ENCODE data around the gene ZNF2.
A peak's percentile ranks its signal among the peaks of the same experiment; 100 is the strongest.

Gene ZNF2

DNA sequence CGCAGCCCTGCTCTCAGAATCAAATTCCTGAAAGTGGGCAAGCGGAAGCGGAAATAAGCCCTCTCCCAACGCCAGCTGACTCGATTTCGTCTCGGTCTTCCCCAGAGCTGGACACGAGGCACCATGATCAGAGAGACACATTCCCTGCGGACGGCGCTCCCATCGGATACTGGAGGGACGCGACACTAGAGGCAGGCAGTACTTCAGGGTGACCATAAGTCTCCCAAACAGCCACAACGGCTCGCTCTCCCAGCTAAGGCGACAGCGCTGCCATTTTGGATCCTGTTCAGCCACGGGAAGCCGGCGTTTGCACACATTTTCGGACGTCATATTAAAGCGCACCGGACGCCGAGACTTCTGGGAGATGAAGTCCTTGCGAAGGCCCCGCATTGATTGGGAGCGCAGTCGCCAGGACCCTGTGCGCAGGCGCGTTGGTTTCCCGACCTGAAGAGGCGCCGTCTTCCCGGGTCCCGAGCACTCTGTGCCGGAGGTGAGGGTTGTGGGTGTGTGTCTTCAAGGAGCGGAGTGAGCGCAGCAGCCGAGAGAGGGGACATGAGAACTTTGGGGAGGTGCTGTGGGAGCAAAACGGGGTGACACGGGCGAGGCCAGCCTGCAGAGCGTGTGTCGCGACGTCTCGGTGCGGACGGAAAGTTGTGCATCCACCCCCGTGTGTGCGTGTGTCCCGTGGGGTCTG, at the start of gene ZNF2:
ZNF2 (plus strand) TSS at position 439 of the 694 bp plus-strand sequence. CDS start 10,418 bp downstream, outside the sequence.
- peak; percentile 95 for DNase-seq

DNA sequence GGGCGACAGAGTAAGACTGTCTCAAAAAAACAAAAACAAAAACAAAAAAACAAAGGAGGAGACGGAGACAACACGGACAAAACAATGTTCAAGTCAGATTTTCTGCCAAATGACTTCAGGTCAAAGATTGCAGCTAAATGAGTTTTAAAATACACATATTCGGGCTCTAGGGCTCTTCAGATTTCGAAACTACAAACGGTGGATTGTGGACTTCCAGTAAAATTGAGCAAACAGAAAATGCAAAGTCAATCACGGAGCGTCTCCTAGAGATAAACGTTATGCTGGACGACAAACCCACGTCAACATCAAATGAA, 44.6 kb upstream of the ZNF2 start:
- DNase-seq = no peak

DNA sequence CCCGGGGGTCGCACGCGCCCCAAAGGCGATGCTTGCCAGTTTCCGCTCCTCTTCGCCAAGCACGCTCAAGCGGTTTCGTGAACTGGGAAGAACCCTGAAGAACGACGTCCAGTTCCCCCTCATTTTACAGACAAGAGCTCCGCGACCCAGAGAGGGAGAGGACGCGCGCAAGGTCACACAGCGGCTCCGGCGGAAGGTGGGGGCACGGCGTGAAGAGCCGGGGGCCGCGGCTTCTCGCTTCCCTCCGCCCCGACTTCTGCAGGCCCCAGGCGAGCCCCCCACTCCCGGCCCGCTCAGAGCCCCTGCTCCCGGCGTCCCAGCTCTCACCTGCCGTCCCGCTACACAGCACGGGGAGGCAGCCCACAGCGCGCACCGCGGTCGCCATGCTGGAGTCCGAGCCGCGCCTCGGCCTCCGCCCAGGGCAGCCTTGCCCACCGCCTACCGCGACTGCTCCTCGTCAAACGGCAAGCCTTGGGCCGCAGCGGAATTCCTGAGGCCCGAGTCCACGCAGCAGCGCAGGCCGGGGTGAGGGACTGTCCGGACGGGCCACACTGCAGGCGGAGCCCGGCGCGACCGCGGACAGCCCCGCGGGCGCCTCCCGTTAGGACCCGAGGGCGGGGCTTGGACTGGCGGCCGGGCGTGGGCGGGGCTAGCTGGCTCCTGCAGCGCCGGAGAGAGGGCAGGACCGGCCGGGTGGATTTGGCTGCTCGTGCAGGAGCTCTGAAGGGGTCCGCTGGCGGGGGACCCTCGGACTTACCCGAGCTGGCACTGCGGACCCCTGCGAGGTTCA, 44.0 kb upstream of the ZNF2 start, which contains the start of gene MRPS5:
MRPS5 (minus strand) TSS at position 402 of the 790 bp plus-strand sequence; CDS start at position 385, 17 bp downstream.
- peak; percentile 93 for DNase-seq

DNA sequence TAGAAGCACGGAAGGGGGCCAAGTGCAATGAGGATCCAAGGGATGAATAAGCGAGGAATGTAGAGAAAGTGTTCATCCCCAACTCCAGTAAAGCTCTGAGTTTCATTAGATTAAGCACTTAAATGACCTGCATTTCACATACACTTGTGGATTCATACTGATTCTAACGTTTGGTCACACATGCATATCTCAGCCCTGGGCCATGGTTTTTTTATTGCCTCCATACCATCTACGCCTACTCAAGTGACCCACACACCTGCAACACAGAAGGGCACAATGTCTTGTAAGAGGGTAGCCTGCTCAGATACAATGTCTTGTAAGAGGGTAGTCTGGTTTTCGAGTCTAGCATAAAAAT, 43.4 kb upstream of the ZNF2 start:
- DNase-seq = no peak

DNA sequence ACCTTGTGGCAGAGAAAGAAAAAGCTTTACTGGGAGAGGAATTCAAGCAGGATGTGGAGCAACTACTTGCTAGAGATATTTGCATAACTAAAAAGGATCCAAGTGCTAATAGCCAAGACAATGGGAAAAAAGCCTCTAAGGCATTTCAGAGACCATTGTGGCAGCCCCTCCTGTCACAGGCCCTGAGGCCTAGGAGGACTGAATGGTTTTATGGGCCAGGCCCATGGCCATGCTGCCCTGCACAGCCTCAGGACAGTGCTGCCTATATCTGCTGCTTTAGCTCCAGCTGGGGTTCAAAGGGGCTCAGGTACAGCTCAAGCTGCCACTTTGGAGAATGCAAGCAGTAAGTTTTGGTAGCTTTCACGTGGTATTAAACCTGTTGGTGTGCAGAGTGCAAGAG, 26.9 kb upstream of the ZNF2 start:
- DNase-seq = no peak

DNA sequence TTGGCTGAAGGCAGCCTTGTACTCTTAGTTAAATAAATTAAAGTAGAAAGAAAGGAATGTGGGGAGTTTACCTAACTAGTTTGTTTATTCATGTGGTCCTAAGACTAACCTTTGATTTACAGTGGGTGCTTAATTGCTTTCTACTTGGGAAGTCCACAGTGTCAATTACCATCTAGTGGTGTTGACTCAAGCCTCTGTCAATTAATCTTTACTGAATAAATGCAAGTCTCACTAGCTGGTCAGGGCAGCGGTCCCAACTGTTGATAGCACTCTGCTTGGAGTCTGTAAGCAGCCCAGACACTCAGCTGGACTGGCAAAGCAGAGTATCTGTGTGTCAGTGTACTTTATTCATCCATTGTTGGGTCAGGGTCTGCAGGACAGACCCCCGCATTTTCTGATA, 21.8 kb upstream of the ZNF2 start:
- DNase-seq = no peak

DNA sequence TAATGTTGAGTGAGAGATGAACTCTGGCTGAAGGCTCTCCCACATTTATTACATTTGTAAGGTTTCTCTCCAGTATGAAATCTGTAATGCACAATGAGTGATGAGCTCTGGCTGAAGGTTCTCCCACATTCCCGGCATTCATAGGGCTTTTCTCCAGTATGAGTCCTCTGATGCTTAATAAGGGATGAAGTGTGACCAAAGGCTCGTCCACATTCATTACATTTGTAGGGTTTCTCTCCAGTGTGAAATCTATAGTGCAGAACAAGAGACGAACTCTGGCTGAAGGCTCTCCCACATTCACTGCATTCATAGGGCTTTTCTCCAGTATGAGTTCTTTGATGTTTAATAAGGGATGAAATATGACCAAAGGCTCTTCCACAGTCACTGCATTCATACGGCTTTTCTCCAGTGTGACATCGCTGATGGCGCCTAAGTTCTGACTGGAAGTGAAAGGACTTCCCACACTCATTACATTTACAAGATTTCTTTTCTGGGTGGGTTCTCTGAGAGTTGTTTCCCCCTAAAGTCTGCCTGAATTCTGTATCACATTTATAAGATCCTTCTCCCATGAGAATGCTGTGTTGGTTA, 16.1 kb upstream of the ZNF2 start:
- no peak for DNase-seq

DNA sequence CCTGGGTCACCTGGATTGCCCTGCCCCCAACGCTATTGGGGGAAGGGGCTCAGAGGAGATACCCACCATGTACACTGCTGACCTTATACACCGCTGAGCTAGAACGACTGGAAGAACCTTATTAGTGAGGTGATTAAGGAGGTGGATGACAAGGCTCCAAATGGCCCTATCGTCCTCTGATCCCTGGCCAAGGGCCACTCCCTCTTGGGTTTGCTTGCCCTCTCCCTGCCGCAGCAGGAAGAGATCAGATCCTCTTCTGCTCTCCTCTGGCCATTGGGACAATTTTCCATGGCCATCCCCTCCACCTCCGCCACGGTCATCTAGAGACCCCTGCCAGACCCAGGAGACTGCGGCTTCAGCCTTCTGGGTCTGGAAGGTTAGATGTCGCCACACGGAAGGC, 7.2 kb upstream of the ZNF2 start:
- no peak for DNase-seq

DNA sequence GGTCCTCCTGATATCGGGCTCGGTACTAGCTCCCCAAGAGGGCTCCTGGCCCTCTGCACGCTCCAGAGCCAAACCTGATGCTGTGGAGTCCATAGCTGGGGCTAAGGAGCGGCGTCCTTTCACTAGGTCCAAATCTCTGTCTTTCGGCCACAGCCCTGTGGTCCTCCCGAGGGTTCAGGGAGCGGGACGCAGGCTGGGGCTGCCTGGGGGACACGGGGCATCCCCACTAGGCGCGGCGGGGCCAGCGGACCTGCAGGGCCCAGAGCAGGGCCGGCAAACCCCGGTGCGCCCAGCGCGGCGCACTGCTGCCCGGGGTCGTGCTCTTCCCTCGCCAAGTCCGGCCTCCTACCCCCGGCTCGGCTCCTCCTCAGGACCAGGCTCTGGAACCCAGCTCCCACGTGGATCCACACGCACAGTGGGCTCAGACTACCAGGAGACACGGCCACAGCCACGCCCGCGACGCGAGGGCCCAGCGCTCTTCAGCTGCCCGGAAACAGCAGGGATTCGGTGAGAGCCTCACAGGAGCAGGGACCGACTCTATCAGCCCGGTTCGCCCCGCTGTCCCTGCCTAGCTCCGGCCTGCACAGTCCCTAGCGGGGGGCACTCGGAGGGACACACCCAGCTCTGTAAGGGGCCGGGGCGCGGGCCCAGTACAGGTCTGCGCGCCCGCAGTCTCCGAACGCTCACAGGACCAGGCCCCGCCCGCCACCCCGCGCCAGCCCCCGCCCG, 6.6 kb upstream of the ZNF2 start:
- DNase-seq = no peak

DNA sequence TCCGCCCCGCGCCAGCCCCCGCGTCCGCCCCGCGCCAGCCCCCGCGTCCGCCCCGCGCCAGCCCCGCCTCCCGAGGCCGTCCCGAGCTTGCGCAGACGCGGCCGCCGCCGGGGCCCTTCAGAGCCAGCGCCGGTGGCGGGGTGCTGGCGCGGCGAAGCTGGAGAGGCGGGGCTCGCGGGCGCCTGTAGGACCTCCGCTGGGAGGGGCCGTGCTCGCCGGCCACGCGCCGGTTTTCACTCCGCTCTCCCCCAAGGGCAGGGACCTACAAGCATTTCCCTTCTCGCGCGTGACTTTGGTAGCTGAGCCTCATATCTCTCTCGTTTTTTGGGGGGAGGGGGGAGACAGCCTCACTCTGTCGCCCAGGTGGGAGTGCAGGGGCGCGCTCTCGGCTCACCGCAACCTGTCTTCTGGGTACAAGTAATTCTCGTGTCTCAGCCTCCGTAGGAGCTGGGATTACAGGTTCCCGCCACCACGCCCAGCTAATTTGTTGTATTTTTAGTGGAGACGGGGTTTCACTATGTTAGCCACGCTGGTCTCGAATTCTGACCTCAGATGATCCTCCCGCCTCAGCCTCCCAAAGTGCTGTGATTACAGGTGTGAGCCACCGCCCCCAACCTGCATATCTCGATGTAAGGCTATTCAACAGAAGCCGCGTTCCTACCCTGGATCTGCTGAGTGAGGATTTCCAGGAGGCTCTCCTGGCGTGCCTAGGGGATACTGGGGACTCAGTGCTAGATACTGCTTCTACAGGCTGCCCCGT, 5.7 kb upstream of the ZNF2 start, which contains the start of gene ZNF514:
ZNF514 (minus strand) TSS at position 159 of the 760 bp plus-strand sequence. CDS start 6,595 bp downstream, outside the sequence.
- DNase-seq = peak; percentile 75

DNA sequence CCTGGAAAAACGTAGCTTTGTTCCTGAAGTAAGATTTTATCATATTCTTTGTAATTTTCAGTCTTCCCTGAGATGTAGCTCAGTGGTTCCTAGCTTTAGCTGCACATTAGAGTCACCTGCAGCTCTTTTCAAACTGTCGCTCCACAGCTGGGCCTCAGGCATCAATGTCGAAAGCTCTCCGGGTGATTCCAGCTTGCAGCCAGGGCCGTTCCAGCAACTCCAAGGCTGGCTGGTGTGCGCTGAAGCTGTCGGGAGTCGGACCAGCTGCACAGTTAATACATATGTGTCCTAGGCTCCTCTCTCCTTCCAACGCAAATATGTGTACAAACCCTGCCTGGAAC, 609 bp upstream of the ZNF2 start:
- DNase-seq = no peak

DNA sequence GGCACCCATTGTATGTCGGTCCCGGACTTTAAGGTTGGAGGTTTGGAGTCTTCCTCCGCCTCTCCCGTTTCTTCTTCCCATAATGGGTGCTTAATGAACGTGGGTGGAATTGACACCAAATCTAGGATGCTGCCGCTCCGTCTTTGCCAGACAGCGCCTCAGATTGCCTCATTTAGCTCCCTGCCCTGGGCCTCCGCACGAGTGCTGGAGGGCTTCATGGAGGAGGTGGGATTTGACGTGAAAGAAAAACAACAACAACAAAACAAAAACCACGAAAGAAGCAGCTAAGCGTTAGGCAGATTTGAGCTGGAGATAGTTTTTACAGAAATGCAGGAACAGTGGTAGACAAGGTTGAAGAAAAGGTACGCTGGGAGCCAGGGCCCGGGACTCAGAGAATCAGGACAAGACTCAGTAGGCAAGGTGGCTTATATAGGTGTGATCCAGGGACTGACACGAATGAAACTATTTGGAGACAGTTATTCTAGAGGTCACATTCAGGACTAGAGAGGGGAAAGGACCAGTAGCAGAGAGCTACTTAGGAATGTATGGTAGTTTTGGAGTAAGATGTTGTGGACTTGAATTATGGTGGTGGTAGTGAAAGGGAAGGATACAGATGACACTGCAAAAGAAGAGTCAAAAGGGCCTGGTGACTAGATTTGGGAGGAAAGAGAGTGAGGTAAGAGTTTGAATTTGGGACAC, 605 bp downstream of the ZNF2 start:
- DNase-seq = no peak

DNA sequence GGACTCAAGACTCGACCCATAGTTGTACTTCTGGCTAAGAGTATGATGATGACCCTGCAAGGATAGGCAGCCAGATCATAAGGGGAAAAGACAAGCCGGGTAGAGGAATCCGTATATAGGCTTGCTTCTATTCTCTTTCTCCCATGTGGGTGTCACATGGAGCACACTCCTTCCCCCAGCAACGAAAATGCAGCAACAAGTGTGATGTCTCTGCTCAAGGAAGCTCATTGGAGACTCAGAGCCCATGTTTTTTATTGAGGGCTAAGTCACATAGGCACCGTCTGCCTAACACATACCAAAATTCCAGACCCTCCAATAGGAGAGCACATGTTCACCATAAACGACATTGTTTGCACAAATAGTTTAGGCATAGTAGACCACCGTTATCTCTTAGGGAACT, 6.3 kb downstream of the ZNF2 start:
- DNase-seq = no peak

DNA sequence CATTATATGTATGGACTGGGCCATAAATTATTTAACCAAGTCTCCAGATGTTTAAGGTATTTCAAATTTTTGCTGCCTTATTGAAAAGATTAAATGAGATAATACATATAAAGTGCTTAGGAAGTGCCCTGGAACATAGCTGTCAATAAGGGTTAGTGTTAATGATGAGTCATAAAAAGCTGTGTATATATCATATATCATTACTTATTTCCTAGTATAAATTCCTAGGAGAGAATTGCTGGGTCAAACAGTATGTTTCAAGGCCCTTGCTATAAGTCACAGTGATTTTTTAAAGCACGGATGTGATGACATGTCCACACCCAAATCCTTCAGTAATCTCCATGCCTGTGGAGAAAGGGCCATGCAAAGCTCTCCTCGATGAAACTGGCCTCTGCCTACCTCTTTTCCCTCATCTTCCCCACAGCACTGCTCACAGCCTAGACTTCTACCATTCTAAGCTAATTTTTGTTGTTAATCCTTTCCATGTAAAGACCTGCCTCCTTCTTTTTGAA, 8.5 kb downstream of the ZNF2 start:
- DNase-seq = no peak

DNA sequence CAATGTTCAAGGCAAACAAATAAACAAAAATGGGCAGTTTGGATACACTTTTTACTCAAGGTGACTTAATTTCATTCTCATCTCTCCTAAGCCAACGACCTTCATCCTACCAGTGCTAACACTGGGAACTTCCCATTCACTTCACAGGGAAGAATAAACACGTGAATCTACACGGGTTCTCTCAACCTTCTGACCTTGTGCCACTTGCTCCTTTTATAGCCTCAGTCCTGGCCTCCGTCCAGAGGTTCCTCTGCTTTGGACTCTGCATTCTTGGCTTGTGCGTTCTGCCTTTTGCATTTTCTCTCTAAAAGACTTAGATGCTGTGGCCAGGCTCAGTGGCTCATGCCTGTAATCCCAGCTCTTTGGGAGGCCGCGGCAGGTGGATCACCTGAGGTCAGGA, 13.8 kb downstream of the ZNF2 start:
- DNase-seq = no peak

DNA sequence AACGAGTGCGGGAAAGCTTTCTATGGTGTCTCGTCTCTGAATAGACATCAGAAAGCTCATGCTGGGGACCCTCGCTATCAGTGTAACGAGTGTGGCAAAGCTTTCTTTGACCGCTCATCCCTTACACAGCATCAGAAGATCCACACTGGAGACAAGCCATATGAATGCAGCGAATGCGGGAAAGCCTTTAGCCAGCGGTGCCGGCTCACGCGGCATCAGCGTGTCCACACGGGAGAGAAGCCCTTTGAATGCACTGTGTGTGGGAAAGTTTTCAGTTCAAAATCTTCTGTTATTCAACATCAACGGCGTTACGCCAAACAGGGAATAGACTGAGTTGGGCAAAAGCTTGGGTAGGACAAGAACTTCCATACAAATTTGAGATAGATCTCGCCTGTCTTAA, 16.2 kb downstream of the ZNF2 start:
- DNase-seq = no peak

DNA sequence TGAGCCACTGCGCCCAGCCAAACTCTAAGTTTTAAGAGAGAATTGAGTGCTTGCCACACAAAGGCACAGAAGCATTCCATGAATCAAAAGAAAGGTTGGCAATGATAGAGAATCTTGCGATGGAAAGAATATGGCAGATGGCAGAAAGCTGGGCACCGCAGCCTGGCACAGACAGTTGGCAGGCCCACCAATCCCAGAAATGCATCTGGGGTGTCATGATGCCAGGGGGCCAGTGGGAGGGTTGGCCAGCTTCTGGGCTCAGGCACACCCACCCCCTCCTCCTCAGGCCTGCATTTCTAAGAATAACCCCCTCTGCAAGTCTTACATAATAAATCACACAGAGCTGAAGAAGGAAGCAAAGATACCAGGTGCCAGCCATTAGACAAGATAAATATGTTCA, 19.6 kb downstream of the ZNF2 start:
- DNase-seq = no peak

DNA sequence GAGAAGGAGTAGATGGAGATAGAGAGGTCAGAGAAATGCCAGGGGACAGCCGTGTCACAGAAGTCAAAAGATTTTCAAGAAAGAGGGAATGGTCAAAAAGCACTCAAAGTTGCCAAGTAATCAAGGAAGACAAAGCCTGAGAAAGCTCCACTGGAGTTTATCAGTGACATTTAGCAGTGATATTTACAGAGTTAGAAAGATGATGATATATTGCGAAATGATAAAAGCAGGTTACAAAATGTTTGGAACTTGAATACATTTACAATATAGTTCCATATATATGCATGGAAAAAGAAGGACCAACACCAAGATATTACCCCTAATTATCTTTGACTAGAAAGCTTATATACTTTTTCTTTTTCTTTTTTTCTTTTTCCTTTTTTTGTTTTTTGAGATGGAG, 20.4 kb downstream of the ZNF2 start:
- DNase-seq = no peak

DNA sequence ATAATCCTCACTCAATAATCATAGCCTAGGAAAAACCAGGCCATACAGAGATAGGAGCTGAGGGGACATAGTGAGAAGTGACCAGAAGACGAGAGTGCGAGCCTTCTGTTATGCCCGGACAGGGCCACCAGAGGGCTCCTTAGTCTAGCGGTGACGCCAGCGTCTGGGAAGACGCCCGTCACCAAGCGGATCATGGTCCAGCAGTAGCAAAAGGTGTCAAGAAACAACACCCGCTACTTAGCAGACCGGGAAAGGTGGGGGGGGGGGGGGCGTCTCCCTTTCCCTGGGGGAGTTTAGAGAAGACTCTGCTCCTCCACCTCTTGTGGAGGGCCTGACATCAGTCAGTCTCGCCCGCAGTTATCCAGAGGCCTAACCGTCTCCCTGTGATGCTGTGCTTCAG, 27.3 kb downstream of the ZNF2 start:
- DNase-seq = peak; percentile 52

DNA sequence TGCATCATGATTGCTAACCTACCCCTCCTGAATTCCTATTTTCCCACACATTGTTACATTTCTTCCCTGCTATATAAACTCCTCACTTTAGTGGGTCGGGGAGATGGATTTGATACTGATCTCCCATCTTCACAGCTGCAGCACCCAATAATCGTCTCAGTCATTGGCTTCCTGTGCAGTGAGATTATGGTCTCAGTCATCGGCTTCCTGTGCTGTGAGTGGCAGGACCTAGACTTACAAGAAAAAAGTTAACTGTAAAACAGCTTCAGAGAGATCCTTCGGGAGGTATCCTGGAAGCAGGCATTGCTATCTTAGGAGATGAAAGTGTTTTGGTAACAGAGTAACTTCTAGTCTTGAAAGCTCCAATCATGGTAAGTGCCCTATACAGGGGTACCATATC, 38.3 kb downstream of the ZNF2 start:
- no peak for DNase-seq

DNA sequence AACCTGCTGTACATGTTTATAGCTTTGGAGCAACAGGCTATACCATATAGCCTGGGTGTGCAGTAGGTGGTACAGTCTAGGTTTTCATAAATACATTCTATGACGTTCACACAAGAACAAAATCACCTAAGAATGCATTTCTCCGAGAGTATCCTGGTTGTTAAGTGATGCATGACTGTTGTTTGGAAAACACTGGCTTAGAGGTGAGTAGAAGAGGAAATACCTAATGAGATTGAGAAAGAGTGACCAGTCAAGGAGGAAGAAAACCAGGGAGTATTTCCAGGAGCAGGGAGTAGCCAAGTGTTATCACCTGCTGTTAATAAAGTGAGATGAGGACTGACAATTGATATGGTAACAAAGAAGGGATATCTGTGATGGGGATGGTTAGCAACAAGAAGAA, 38.8 kb downstream of the ZNF2 start:
- no peak for DNase-seq

DNA sequence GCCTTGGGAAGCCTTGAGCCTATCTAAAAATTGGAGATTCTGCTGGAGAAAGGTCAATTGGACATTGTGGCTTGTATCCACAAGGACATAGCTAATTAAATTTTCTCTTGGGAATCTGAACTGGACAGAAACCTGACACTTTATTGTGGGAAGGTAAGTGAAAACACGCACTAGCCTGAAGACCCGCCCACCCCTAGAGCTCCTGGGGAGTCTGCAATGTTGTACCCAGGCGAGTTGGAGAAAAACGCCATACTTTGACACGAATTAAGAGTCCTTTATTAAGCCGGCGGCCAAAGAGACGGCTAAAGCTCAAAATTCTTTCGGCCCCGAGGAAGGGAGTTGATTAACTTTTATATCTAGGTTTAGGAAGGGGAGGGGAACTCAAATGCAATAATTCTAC, 40.5 kb downstream of the ZNF2 start:
- DNase-seq = no peak
